ENCODE measurements around the gene AFF3.

AFF3 gene

GRCh38 chr2:99544608-99545007 is 597.8 kb downstream of the AFF3 start:
- Histone ChIP-seq H3K27me3 (replicated peaks; ENCODE audit: insufficient read depth, low read length) (no peaks in the 10 kb centered on the region), H3K9me2 (replicated peaks; ENCODE audit: insufficient read depth, low read length) (no peaks in the 10 kb centered on the region), H3F3A (ENCODE audit: insufficient read depth, low read length) (no peaks in the 10 kb centered on the region), H3K79me2 (ENCODE audit: low read length) (no peaks in the 10 kb centered on the region), H3K9me3 (replicated peaks; ENCODE audit: insufficient read depth, low read length) (no peaks in the 10 kb centered on the region), H3K36me3 (replicated peaks; ENCODE audit: insufficient read depth, low read length) (no peaks in the 10 kb centered on the region), H3K4me2 (ENCODE audit: low read depth, low read length) (no peak overlapping the region), H3K4me3 (ENCODE audit: low read length) (no peak overlapping the region), H3K27ac (ENCODE audit: low read length) (no peak overlapping the region), H2AFZ (ENCODE audit: low read length) (no peak overlapping the region), H3K4me1 (ENCODE audit: low read length) (no peaks in the 10 kb centered on the region), H3K9ac (ENCODE audit: low read length) (no peak overlapping the region), H4K20me1 (ENCODE audit: insufficient read depth, low read length) (no peaks in the 10 kb centered on the region)
- TF ChIP-seq EZH2 (optimal IDR thresholded peaks at IDR 0.05; ENCODE audit: low read depth, low read length) (no peak), CTCF (IDR thresholded peaks at IDR 0.05; ENCODE audit: low read length) (no peak), EZH2phosphoT487 (IDR thresholded peaks at IDR 0.05; ENCODE audit: low read length) (no peak)
- DNase-seq: no peak

DNA sequence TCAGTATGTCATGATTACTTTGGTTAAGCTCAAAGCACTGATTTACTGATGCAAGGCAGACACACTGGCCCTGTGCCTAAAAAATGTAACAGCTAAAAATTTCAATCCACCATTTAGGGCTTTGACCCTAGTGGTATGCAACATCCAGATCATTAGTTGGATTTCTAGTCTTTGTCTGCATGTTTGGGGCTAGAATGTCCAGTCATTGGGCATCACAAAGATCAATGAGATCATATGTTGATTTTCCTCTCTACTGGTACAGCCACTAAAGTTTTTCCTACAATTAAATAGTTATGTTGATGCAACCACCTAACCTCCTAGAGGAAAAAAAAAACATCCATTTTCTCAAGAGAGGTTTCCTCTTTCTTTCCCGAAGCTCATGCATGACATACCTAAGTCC is 599.1 kb downstream of the AFF3 start:
- TF ChIP-seq EZH2 (optimal IDR thresholded peaks at IDR 0.05; ENCODE audit: low read depth, low read length) (no peak), EZH2phosphoT487 (IDR thresholded peaks at IDR 0.05; ENCODE audit: low read length) (no peak), CTCF (IDR thresholded peaks at IDR 0.05; ENCODE audit: low read length) (no peak)
- no peak overlapping the region for H3K9ac ChIP-seq (ENCODE audit: low read length)
- H3K27ac ChIP-seq (ENCODE audit: low read length): no peak overlapping the region
- no peak overlapping the region for H2AFZ ChIP-seq (ENCODE audit: low read length)
- no peaks in the 10 kb centered on the region for H3K9me2 ChIP-seq (replicated peaks; ENCODE audit: insufficient read depth, low read length)
- no peak for DNase-seq
- no peaks in the 10 kb centered on the region for H3K27me3 ChIP-seq (replicated peaks; ENCODE audit: insufficient read depth, low read length)
- no peak overlapping the region for H3K4me3 ChIP-seq (ENCODE audit: low read length)
- H3K9me3 ChIP-seq (replicated peaks; ENCODE audit: insufficient read depth, low read length): no peaks in the 10 kb centered on the region
- H3K4me2 ChIP-seq (ENCODE audit: low read depth, low read length): no peak overlapping the region
- H4K20me1 ChIP-seq (ENCODE audit: insufficient read depth, low read length): no peaks in the 10 kb centered on the region
- H3K79me2 ChIP-seq (ENCODE audit: low read length): no peaks in the 10 kb centered on the region
- H3F3A ChIP-seq (ENCODE audit: insufficient read depth, low read length): no peaks in the 10 kb centered on the region
- no peaks in the 10 kb centered on the region for H3K36me3 ChIP-seq (replicated peaks; ENCODE audit: insufficient read depth, low read length)
- H3K4me1 ChIP-seq (ENCODE audit: low read length): no peaks in the 10 kb centered on the region

- H3K36me3 ChIP-seq (replicated peaks; ENCODE audit: insufficient read depth, low read length): no peaks in the 10 kb centered on the region
- no peaks in the 10 kb centered on the region for H3K9me3 ChIP-seq (replicated peaks; ENCODE audit: insufficient read depth, low read length)
- no peak for DNase-seq
- no peak overlapping the region for H2AFZ ChIP-seq (ENCODE audit: low read length)
- H3F3A ChIP-seq (ENCODE audit: insufficient read depth, low read length): no peaks in the 10 kb centered on the region
- H3K4me3 ChIP-seq (ENCODE audit: low read length): no peak overlapping the region
- no peaks in the 10 kb centered on the region for H3K4me1 ChIP-seq (ENCODE audit: low read length)
- no peaks in the 10 kb centered on the region for H3K27me3 ChIP-seq (replicated peaks; ENCODE audit: insufficient read depth, low read length)
- no peaks in the 10 kb centered on the region for H4K20me1 ChIP-seq (ENCODE audit: insufficient read depth, low read length)
- H3K79me2 ChIP-seq (ENCODE audit: low read length): no peaks in the 10 kb centered on the region
- TF ChIP-seq CTCF (IDR thresholded peaks at IDR 0.05; ENCODE audit: low read length): no peak
- no peak for TF ChIP-seq EZH2phosphoT487 (IDR thresholded peaks at IDR 0.05; ENCODE audit: low read length)
- no peak for TF ChIP-seq EZH2 (optimal IDR thresholded peaks at IDR 0.05; ENCODE audit: low read depth, low read length)
- H3K4me2 ChIP-seq (ENCODE audit: low read depth, low read length): no peak overlapping the region
- no peak overlapping the region for H3K27ac ChIP-seq (ENCODE audit: low read length)
- no peaks in the 10 kb centered on the region for H3K9me2 ChIP-seq (replicated peaks; ENCODE audit: insufficient read depth, low read length)
- H3K9ac ChIP-seq (ENCODE audit: low read length): no peak overlapping the region
These were observed 604.4 kb downstream of the AFF3 start for GRCh38 chr2:99537910-99538485.
